HepG2 (cell line): ENCODE results near the gene HCFC1. TPM values are rescaled to one million over a fixed set of nuclear protein-coding genes. Genes with fewer than 3 reads are reported as not detected.

Source experiments
- ATAC-seq: fragments of 200-7000 bp; cut with Tn5 transposase; 3 replicates; pipeline ENCODE4 v1.9.1; 2020; ENCODE audit warnings: mild to moderate bottlenecking, moderate library complexity
- BruUV-seq: library from RNA; stranded (reverse); fragments of 400-500 nt; replicated peaks from 2 replicates; lab custom pipeline; 2021; lab: Mats Ljungman, UMichigan
- CTCF ChIA-PET: fragments of 300-600 bp; formaldehyde crosslinking; extraction: SDS; loops from one replicate; lab custom pipeline; 2021; ENCODE audit warnings: low total read pairs, inconsistent platforms, low intra/inter-chr PET ratio; lab: Yijun Ruan, JAX
- POLR2A ChIA-PET: fragments of 350-600 bp; sonication (Branson Sonifier 250); formaldehyde crosslinking; loops from one replicate; lab custom pipeline; 2020; ENCODE audit warnings: antibody characterized with exemption, inconsistent platforms; lab: Yijun Ruan, JAX
- DNase-seq: peaks from one replicate; pipeline ENCODE4 v3.0.0-alpha.2; 2015; ENCODE audit warnings: low spot score
- FAIRE-seq: peaks from 3 replicates; lab custom pipeline; 2011; peaks lifted over from hg19 to GRCh38; lab: Jason Lieb, UNC
- H2AFZ ChIP-seq: one replicate; pipeline ENCODE4 v1.6.1; 2011; ENCODE audit warnings: low read length, inconsistent platforms
- H3K27ac ChIP-seq: fragments of 300-600 bp; 3 replicates; pipeline ENCODE4 v1.8.0; 2011; ENCODE audit warnings: mixed run types, mild to moderate bottlenecking, mixed read lengths, low read length, inconsistent platforms; ENCODE audit not compliant: insufficient read depth; ENCODE audit errors: extremely low read length
- H3K27me3 ChIP-seq, 2 experiments: fragments of 200-600 bp in 1 of 2; 2 replicates in 1 of 2; 3 replicates in 1 of 2; pipeline versions ENCODE4 v1.6.0 to v1.8.0; 2011; ENCODE audit warnings: low read length in 2 of 2, mild to moderate bottlenecking in 2 of 2, moderate library complexity in 2 of 2, inconsistent platforms in 1 of 2; ENCODE audit not compliant: insufficient read depth in 2 of 2, control insufficient read depth in 1 of 2
- H3K36me3 ChIP-seq, 2 experiments: fragments of 200-600 bp in 1 of 2; replicated peaks in 1 of 2; 2 replicates in 1 of 2; 3 replicates in 1 of 2; pipeline versions ENCODE4 v1.5.1 to v1.8.0; 2011; ENCODE audit warnings: low read length in 2 of 2, inconsistent platforms in 1 of 2; ENCODE audit not compliant: insufficient read depth in 2 of 2, control insufficient read depth in 1 of 2
- H3K4me1 ChIP-seq: 2 replicates; pipeline ENCODE4 v1.5.1; 2012; ENCODE audit warnings: low read length, inconsistent platforms; ENCODE audit not compliant: insufficient read depth
- H3K4me2 ChIP-seq: 2 replicates; pipeline ENCODE4 v1.6.0; 2011; ENCODE audit warnings: low read depth, low read length, inconsistent platforms
- H3K4me3 ChIP-seq, 3 experiments: fragments of 200-600 bp in 1 of 3; sonication (generic), shearing (Covaris generic) in 1 of 3; replicated peaks in 1 of 3; 2 replicates each; pipeline ENCODE4 v1.5.1; 2011 to 2016; ENCODE audit warnings: low read length in 3 of 3, inconsistent platforms in 2 of 3, low read depth in 2 of 3, mild to moderate bottlenecking in 2 of 3, control low read depth in 1 of 3, mixed read lengths in 1 of 3; ENCODE audit not compliant: insufficient read depth in 1 of 3
- H3K79me2 ChIP-seq: one replicate; pipeline ENCODE4 v1.6.1; 2011; ENCODE audit warnings: low read length, inconsistent platforms; ENCODE audit not compliant: insufficient read depth
- H3K9ac ChIP-seq: 2 replicates; pipeline ENCODE4 v1.6.0; 2011; ENCODE audit warnings: mild to moderate bottlenecking, low read depth, low read length, inconsistent platforms; ENCODE audit not compliant: insufficient read depth
- H3K9me3 ChIP-seq: 2 replicates; pipeline ENCODE4 v1.5.1; 2012; ENCODE audit warnings: mild to moderate bottlenecking, low read length
- H4K20me1 ChIP-seq: 2 replicates; pipeline ENCODE4 v1.6.0; 2011; ENCODE audit warnings: inconsistent platforms, mild to moderate bottlenecking, low read length, moderate library complexity; ENCODE audit not compliant: insufficient read depth
- CC2D1A ChIP-seq: sonication (generic); formaldehyde crosslinking; IDR thresholded peaks from 2 replicates; pipeline ENCODE4 v1.8.1; 2023; ENCODE audit warnings: mild to moderate bottlenecking, missing genetic modification reagents
- CEBPB ChIP-seq: IDR thresholded peaks from 2 replicates; pipeline ENCODE4 v1.6.1; 2011; ENCODE audit warnings: low read depth, low read length, improper control_type of control experiment, borderline replicate concordance
- CEBPG ChIP-seq: IDR thresholded peaks from 2 replicates; pipeline ENCODE4 v1.6.1; 2016
- DRAP1 ChIP-seq: IDR thresholded peaks from 2 replicates; pipeline ENCODE4 v1.6.1; 2016; ENCODE audit warnings: missing genetic modification reagents, missing compliant biosample characterization
- FOSL1 ChIP-seq: sonication (generic); formaldehyde crosslinking; IDR thresholded peaks from 2 replicates; pipeline ENCODE4 v1.9.0; 2021; ENCODE audit warnings: missing genetic modification reagents, borderline replicate concordance
- FOXA3 ChIP-seq: IDR thresholded peaks from 2 replicates; pipeline ENCODE4 v1.6.1; 2016; ENCODE audit warnings: missing genetic modification reagents, missing compliant biosample characterization
- FOXC1 ChIP-seq: sonication (generic); formaldehyde crosslinking; IDR thresholded peaks from 2 replicates; pipeline ENCODE4 v1.8.0; 2022; ENCODE audit warnings: mild to moderate bottlenecking, missing genetic modification reagents, borderline replicate concordance
- FOXK1 ChIP-seq: sonication (generic); formaldehyde crosslinking; IDR thresholded peaks from 2 replicates; pipeline ENCODE4 v1.4.0; 2020; ENCODE audit warnings: low read depth, missing genetic modification reagents, borderline replicate concordance
- GATAD2A ChIP-seq: IDR thresholded peaks from 2 replicates; pipeline ENCODE4 v1.6.1; 2016
- HDAC2 ChIP-seq: sonication (generic); formaldehyde crosslinking; IDR thresholded peaks from 2 replicates; pipeline ENCODE4 v1.4.0; 2020; ENCODE audit warnings: missing genetic modification reagents
- KAT7 ChIP-seq: IDR thresholded peaks from 2 replicates; pipeline ENCODE4 v1.6.1; 2018; ENCODE audit warnings: borderline replicate concordance, missing compliant biosample characterization
- LBX2 ChIP-seq: sonication (generic); formaldehyde crosslinking; IDR thresholded peaks from 2 replicates; pipeline ENCODE4 v1.5.0; 2020; ENCODE audit warnings: missing genetic modification reagents, mild to moderate bottlenecking, borderline replicate concordance
- MIER2 ChIP-seq: IDR thresholded peaks from 2 replicates; pipeline ENCODE4 v1.6.1; 2016; ENCODE audit warnings: missing biosample characterization, missing genetic modification reagents
- NCOA2 ChIP-seq: sonication (generic); formaldehyde crosslinking; IDR thresholded peaks from 2 replicates; pipeline ENCODE4 v1.8.0; 2022; ENCODE audit warnings: inconsistent platforms
- POLR2AphosphoS5 ChIP-seq: IDR thresholded peaks from 2 replicates; pipeline ENCODE4 v1.6.1; 2012; ENCODE audit warnings: low read depth, low read length
- RBFOX2 ChIP-seq: fragments of 200-400 bp; formaldehyde crosslinking; IDR thresholded peaks from 2 replicates; pipeline ENCODE4 v1.6.1; 2017; ENCODE audit warnings: low read depth, mild to moderate bottlenecking, low read length
- RBM22 ChIP-seq: fragments of 200-400 bp; formaldehyde crosslinking; optimal IDR thresholded peaks from 2 replicates; pipeline ENCODE3; 2017; ENCODE audit warnings: mild to moderate bottlenecking, low read length, moderate library complexity
- SAP130 ChIP-seq: IDR thresholded peaks from 2 replicates; pipeline ENCODE4 v1.6.1; 2016; ENCODE audit warnings: low read depth
- ZNF615 ChIP-seq: sonication (generic); formaldehyde crosslinking; IDR thresholded peaks from 2 replicates; pipeline ENCODE4 v1.5.0; 2020; ENCODE audit warnings: mild to moderate bottlenecking, missing genetic modification reagents, borderline replicate concordance
- ZNF784 ChIP-seq: sonication (generic); formaldehyde crosslinking; IDR thresholded peaks from 2 replicates; pipeline ENCODE4 v1.5.1; 2020; ENCODE audit warnings: missing genetic modification reagents, mild to moderate bottlenecking, borderline replicate concordance
- ZSCAN25 ChIP-seq: sonication (generic); formaldehyde crosslinking; IDR thresholded peaks from 2 replicates; pipeline ENCODE4 v1.8.0; 2022; ENCODE audit warnings: mild to moderate bottlenecking, missing genetic modification reagents
- WGBS: methylation state at CpG from one replicate; pipeline ENCODE4 v1.1.6; 2017; ENCODE audit warnings: low lambda C conversion rate; 5-methylcytosine and 5-hydroxymethylcytosine counted together
- in situ Hi-C: cut with HindIII; loops from 2 replicates; pipeline ENCODE4 v1.10.0; 2017; ENCODE audit warnings: low pct_unique_long_range_greater_than_20kb; ENCODE audit not compliant: extremely low pct_ligation_motif_present
- intact Hi-C: fragments of 100-400 bp; cut with micrococcal nuclease; formaldehyde crosslinking; loops from one replicate; pipeline ENCODE4 v1.10.0; 2022; ENCODE audit not compliant: unreplicated experiment
- polyA plus RNA-seq, 8 experiments: library from polyadenylated mRNA; depleted of rRNA in 3 of 8; stranded (reverse) in 7 of 8; unstranded in 1 of 8; fragments of >200 nt; fragmentation: Illumina TruSeq in 4 of 8; extraction: Trizol in 4 of 8; gene quantifications; 2 replicates each; pipeline versions ENCODE4 v1.2.1 to v1.2.3, GENCODE V29; 2011 to 2016; ENCODE audit warnings: low read depth in 4 of 8, missing spikeins in 1 of 8, mixed read lengths in 1 of 8; ENCODE audit not compliant: insufficient read depth in 1 of 8
- total RNA-seq, 5 experiments: library from RNA; depleted of rRNA; stranded (reverse); fragments of >200 nt; fragmentation: Illumina TruSeq; extraction: Trizol; gene quantifications; 2 replicates each; pipeline ENCODE4 v1.2.3, GENCODE V29; 2016; ENCODE audit warnings: low read depth in 1 of 5

Gene HCFC1
- total and polyA plus RNA-seq, 2 of the 13 experiments (the other 11 are each of a cell fraction or from before 2014, with no cell fraction given): 5.8 to 17.8 TPM

- peak; percentile 40; the same call in 1 of the 2 replicates for TF ChIP-seq RBFOX2
- peak; percentile 56 for TF ChIP-seq RBM22
- 0 out of 2 replicates have a peak, but pooled peaks have one; percentile 47 for TF ChIP-seq ZSCAN25 (CRISPR knock-in tag)
Measured at GRCh38 chrX:154011376-154012335, 40.0 kb upstream of the HCFC1 start (continued).

- FAIRE-seq: no peak
- in situ Hi-C loops (loop anchor here (5.0 kb wide), 2 partner anchors 38 to 42 kb away; partner anchors contain the start of genes HCFC1 and TMEM187), intact Hi-C loops (loop anchor here (5.0 kb wide), 1 partner anchor 42 kb away; no protein-coding TSS in a partner anchor)
- ChIA-PET POLR2A (interaction anchor here (0.9 to 1.7 kb wide), 7 partner anchors 8 to 82 kb away, joined by 3 to 11 read pairs (median 5); partner anchors contain the start of gene IRAK1), CTCF (no interaction called here)
- Histone ChIP-seq H3K4me1 (peaks cover 43% of the 10 kb centered on the region), H3K4me2 (no peak overlapping the region), H3K4me3 (no peak overlapping the region), H3K9me3 (no peaks in the 10 kb centered on the region), H2AFZ (no peak overlapping the region), H3K27me3 (no peaks in the 10 kb centered on the region), H3K9ac (no peak overlapping the region), H4K20me1 (no peaks in the 10 kb centered on the region), H3K27ac (peak overlapping the region; percentile 55), H3K36me3 (no peaks in the 10 kb centered on the region), H3K79me2 (no peaks in the 10 kb centered on the region)
- DNase-seq: peak; percentile 66
- peak; percentile 20; the same call in 1 of the 3 replicates for ATAC-seq
- TSS peak; percentile 69 for BruUV-seq
- 73% methylated on average over 3 of the region's 18 CpGs for WGBS
- no peak for TF ChIP-seq FOSL1 (CRISPR knock-in tag)
- peak; percentile 76 for TF ChIP-seq CEBPG (CRISPR knock-in tag)
- TF ChIP-seq MIER2 (CRISPR knock-in tag): no peak
- no peak for TF ChIP-seq LBX2 (CRISPR knock-in tag)
- TF ChIP-seq GATAD2A (CRISPR knock-in tag): peak; percentile 71
- no peak for TF ChIP-seq ZNF784 (CRISPR knock-in tag)
- no peak for TF ChIP-seq KAT7
- TF ChIP-seq FOXC1 (CRISPR knock-in tag): no peak
- TF ChIP-seq CEBPB: peak; percentile 94
- TF ChIP-seq SAP130 (CRISPR knock-in tag): 0 out of 2 replicates have a peak, but pooled peaks have one; percentile 17
- TF ChIP-seq ZNF615 (CRISPR knock-in tag): no peak
- TF ChIP-seq FOXA3 (CRISPR knock-in tag): peak; percentile 24; the same call in 1 of the 2 replicates
- TF ChIP-seq HDAC2: 0 out of 2 replicates have a peak, but pooled peaks have one; percentile 27
- TF ChIP-seq NCOA2: peak; percentile 34; the same call in 1 of the 2 replicates
- 0 out of 2 replicates have a peak, but pooled peaks have one; percentile 13 for TF ChIP-seq POLR2AphosphoS5
- TF ChIP-seq DRAP1 (CRISPR knock-in tag): no peak
- TF ChIP-seq CC2D1A (CRISPR knock-in tag): no peak
- TF ChIP-seq FOXK1 (CRISPR knock-in tag): peak; percentile 23; the same call in 1 of the 2 replicates
Measured at GRCh38 chrX:154010330-154011087, 38.9 kb upstream of the HCFC1 start.
